Upper lobe of left lung (tissue), 4 donors: ENCODE measurements around the gene HSPB2.

ENCODE experiments used
- EP300 ChIP-seq, 4 donors: sonication (generic); formaldehyde crosslinking; IDR thresholded peaks; one replicate each; pipeline ENCODE4 v1.5.1; 2017; ENCODE audit warnings: antibody characterized with exemption in 4 of 4, control low read depth in 2 of 4
- POLR2A ChIP-seq, 4 donors: fragments of 450-650 bp; IDR thresholded peaks; one replicate each; pipeline ENCODE4 v1.5.1; 2016 to 2017; ENCODE audit warnings: antibody characterized with exemption in 4 of 4, mild to moderate bottlenecking in 2 of 4
- POLR2AphosphoS5 ChIP-seq, 2 donors: sonication (generic); formaldehyde crosslinking; IDR thresholded peaks; one replicate each; pipeline ENCODE4 v1.5.1; 2017; ENCODE audit warnings: antibody characterized with exemption in 2 of 2

DNA sequence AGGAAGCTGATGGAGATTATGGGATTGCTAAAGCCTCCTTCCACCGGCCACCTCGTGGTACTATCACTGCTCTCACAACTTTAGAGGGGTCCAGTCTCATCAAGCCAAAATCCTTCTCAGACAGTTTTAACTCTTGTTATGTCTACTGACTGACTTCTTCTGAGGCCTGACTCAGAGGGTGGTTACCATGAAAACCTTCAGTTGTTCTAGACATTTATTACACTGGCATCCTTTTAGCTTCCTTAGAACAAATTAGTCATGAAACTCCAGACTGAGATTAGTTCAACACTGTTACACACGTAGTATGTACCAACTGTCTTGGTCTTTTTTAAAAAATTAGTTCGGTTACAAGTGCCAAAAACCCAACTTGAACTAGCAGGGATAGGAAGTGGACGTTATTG lies 32.1 kb downstream of the HSPB2 start:
- TF ChIP-seq POLR2AphosphoS5 (IDR thresholded peaks at IDR 0.05), result peak in 1 of 2 donors; percentile 31
- no peak for TF ChIP-seq EP300 (IDR thresholded peaks at IDR 0.05)
- TF ChIP-seq POLR2A (IDR thresholded peaks at IDR 0.05), result no peak
